ENCODE results near the gene TFF2.

Gene TFF2

GRCh38 chr21:42350927-42351426 lies at the start of gene TFF2:
TFF2 (minus strand) TSS chr21:42350994; CDS start chr21:42350957, 37 bp downstream.
- Histone ChIP-seq H3K27me3 (replicated peaks) (no peaks in the 10 kb centered on the region), H3K27ac (no peak within 1 kb of the TSS), H3K36me3 (replicated peaks) (no peaks in the 10 kb centered on the region), H3K4me3 (ENCODE audit: low read depth, low read length) (no peak within 1 kb of the TSS)
- DNase-seq = no peak
- in situ Hi-C loops (cut with HindIII; ENCODE audit: low pct_ligation_motif_present, low sequenced_read_pairs) = no loop called here
- no peak for TF ChIP-seq CTCF (IDR thresholded peaks at IDR 0.05; ENCODE audit: low read depth, low read length, missing control alignments)

- Histone ChIP-seq H3K36me3 (replicated peaks) (no peaks in the 10 kb centered on the region), H3K27me3 (replicated peaks) (no peaks in the 10 kb centered on the region), H3K4me3 (ENCODE audit: low read depth, low read length) (no peak overlapping the region), H3K27ac (peak overlapping the region; percentile 48)
- peak; percentile 54 for DNase-seq
- in situ Hi-C loops (cut with HindIII; ENCODE audit: low pct_ligation_motif_present, low sequenced_read_pairs) = no loop called here
- TF ChIP-seq CTCF (IDR thresholded peaks at IDR 0.05; ENCODE audit: low read depth, low read length, missing control alignments) = no peak
These were observed 49.7 kb upstream of the TFF2 start for GRCh38 chr21:42400525-42400924.

GRCh38 chr21:42398436-42399028 lies 47.7 kb upstream of the TFF2 start:
- DNase-seq = no peak
- TF ChIP-seq CTCF (IDR thresholded peaks at IDR 0.05; ENCODE audit: low read depth, low read length, missing control alignments) = no peak

GRCh38 chr21:42397746-42398394 lies 47.1 kb upstream of the TFF2 start:
- H3K27me3 ChIP-seq (replicated peaks) = no peaks in the 10 kb centered on the region
- H3K27ac ChIP-seq = no peak overlapping the region
- no peaks in the 10 kb centered on the region for H3K36me3 ChIP-seq (replicated peaks)
- no peak for DNase-seq
- in situ Hi-C loops (cut with HindIII; ENCODE audit: low pct_ligation_motif_present, low sequenced_read_pairs) = no loop called here
- no peak overlapping the region for H3K4me3 ChIP-seq (ENCODE audit: low read depth, low read length)
- no peak for TF ChIP-seq CTCF (IDR thresholded peaks at IDR 0.05; ENCODE audit: low read depth, low read length, missing control alignments)

More at GRCh38 chr21:42398436-42399028, 47.7 kb upstream of the TFF2 start:
- H3K27me3 ChIP-seq (replicated peaks) = no peaks in the 10 kb centered on the region
- H3K36me3 ChIP-seq (replicated peaks) = no peaks in the 10 kb centered on the region
- H3K27ac ChIP-seq = no peak overlapping the region
- in situ Hi-C loops (cut with HindIII; ENCODE audit: low pct_ligation_motif_present, low sequenced_read_pairs) = no loop called here
- H3K4me3 ChIP-seq (ENCODE audit: low read depth, low read length) = no peak overlapping the region

GRCh38 chr21:42396799-42397745 lies 46.3 kb upstream of the TFF2 start:
- no peaks in the 10 kb centered on the region for H3K27me3 ChIP-seq (replicated peaks)
- H3K4me3 ChIP-seq (ENCODE audit: low read depth, low read length) = no peak overlapping the region
- no peaks in the 10 kb centered on the region for H3K36me3 ChIP-seq (replicated peaks)
- in situ Hi-C loops (cut with HindIII; ENCODE audit: low pct_ligation_motif_present, low sequenced_read_pairs) = no loop called here
- DNase-seq = no peak
- no peak for TF ChIP-seq CTCF (IDR thresholded peaks at IDR 0.05; ENCODE audit: low read depth, low read length, missing control alignments)
- no peak overlapping the region for H3K27ac ChIP-seq

Measured in brain microvascular endothelial cell (primary cell).